Fibroblast of skin of back (primary cell): Measurements from ENCODE around the gene APH1B.
"Not testable (repeated sequence)": the region's sequence is repeated elsewhere in the genome, so short reads cannot be mapped to it uniquely, and the experiment has no call there.

ENCODE experiments used
- DNase-seq: peaks from one replicate; pipeline ENCODE4 v3.0.0-alpha.2; 2013

Gene APH1B

DNA sequence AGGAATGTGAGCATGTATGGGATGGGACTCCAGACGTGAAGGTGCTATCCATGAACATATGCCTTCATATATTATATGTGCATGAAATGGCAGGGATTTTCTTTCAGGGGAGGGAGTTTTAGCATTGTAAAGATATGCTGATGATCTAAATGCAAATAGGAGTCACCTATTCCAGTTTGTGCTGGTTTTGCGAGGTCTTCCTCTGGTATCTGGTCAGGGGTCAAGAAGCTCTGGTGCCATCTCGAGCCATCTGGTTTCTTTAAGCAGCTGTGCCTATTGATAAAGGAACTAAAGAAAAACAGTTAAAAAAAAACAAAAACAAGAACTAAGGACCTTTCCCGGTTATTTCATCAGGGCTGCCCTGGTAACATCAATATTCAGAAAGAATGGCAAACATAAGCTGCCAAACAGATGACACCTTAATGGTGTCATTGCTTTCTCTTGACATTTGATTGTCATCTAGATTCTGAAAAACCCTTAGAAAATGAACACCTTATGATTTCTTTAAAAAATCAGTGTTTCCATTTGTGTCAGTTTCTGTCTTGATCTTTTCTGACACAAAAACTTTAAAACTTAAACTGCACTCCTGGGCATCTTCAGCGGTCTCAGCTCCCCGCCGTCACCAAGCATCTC is 22.7 kb downstream of the APH1B start:
- DNase-seq, result no peak

DNA sequence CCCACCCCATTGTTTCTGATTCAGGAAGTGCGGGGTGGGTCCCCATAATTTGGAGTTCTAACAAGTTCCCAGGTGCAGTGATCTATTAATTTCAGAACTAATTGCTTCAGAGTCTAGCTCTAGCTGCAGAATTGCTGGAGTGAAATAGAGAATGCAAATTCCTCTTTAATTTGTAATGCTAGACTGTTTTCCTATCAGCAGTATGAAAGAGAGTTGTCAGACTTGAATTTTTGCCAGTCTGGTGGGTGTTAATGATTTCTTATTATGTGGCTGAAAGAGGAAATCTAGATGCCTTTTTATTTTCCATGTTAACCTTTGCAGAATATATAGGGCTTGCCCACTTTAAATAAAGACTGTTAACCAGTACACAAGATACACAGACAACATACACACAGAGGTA is 23.7 kb downstream of the APH1B start:
- no peak for DNase-seq

DNA sequence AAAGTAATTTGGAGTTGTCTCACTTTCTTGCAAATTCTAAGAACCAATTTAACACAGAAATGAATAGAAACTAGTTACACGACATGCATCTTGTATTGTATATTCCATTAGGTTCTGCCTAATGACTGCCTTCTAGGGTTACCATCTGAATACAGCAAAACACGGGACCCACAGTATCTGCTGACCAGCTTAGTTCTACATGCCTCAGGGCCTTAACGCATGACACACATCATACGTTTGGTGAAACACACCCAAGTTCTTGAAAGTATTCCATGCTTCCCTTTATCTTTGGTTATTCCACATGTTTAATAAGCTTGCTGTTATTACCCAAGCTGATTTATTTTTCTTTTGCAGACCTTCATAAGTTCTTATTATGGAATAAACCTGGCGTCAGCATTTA is 27.9 kb downstream of the APH1B start:
- no peak for DNase-seq

DNA sequence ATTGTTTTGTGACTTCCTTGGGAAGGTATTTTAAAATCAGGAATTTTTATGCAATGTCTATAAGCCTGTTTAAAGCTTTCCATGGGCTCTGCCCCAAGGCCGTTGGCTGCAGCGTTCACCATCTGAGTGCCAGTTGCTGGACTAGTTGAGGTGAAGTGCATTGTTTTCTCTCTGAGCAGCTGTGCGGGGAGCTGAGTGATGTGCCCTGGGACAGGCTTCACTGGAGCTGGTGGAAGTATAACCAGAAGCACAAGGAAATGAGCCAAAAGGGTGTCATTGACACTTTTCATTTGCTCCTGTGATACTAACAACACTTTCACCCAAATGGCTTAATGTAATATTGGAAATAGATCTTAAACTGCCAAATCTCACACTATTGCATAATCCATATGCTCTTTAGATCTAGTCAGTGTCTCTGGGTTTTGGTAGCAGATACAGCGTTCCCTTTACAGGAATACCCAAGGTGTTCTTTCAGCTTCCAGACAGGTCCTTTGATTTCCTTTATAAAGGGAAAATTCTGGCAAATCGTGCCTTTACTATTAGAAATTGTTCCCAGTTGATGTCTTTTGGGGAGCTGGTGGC is 29.2 kb downstream of the APH1B start:
- no peak for DNase-seq

DNA sequence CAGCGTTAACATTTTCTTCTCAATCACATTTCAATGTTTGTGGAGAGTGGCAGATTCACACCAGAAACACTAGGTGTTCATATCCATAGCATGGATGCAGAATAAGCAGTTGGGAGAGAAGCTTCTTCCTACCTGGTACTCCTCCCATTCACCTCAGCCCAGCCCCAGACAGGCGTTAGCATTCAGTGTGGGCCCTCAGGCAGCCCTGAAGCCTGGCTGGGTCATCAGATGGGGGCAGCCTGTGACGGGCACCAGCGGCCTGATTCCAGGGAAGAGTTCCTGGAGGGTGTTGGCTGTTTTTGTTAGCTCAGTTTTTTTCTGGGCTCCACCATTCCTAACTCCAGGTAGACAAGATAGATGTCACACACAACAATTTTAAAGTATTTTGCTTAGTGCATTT is 31.1 kb downstream of the APH1B start:
- DNase-seq, result no peak

DNA sequence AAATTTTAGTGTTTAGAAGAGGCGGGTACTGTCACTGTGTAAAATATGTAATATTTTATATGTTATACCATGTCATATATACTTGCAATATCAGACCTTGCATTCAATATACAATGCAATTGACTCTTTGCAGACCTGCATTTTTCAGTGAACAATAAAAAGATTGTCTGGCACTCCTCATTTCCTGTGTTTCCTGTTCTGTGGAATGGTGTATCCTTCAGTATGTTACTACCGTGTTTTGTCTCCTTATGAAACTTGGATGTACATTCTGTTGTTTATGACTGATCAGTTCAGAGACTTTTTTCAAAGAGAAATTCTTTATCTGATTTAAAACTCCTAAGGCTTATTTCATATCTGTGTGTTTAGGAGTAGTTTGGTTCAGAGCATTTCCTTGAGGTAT is 31.5 kb downstream of the APH1B start:
- DNase-seq, result no peak

DNA sequence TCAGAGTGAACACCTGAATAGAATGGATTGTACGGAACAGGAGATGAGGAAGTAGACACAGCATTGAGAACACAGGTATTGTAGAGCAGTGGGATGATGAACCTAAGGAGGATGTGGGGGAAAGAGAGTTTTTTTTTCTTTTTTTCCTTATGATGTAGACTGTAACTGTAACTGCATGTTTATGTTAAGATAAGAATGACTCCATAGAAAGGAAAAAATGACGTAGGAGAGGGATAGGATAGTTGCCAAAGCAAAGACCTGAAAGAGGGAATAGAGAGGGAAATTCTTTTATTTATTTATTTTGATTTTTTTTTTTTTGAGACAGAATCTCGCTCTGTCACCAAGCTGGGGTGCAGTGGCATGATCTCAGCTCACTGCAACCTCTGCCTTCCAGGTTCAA is 33.2 kb downstream of the APH1B start:
- DNase-seq, result no peak

DNA sequence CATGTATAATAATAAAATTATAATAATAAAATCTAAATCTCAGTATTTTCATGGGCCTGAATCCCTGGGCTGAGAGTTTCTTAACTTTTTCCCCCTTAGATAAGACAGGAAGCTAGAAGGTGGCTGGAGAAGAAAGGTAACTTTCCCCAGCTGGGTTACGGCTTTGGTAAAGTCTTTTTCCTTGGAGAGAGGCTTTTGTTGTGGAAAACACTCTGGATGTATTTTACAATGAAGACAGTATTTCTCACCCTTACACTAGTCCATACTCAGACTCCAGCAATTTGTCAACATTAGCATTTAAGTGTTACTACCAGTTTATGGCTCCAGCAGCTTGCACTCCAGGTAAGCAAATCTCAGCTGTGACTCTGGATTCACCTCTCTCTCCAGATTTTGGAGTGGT is 34.9 kb downstream of the APH1B start:
- DNase-seq, result no peak

DNA sequence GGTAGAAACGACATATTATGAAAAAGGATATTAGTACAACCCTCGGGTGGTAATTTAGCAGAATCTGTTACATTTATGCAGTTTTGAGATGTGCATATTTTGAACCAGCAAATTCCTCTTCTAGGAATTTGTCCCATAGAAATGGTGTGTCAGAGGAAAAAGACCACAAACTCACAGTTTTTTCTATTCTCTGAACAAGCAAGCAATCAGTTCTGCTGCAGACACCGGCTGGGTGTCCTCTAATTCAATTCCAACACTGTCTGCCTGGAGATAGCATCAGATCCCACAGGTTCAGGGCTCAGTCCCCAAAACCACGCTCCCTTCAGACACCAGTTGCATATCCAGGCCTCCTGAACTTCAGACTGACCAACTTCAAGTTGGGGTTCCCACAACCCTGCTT is 36.4 kb downstream of the APH1B start:
- no peak for DNase-seq

DNA sequence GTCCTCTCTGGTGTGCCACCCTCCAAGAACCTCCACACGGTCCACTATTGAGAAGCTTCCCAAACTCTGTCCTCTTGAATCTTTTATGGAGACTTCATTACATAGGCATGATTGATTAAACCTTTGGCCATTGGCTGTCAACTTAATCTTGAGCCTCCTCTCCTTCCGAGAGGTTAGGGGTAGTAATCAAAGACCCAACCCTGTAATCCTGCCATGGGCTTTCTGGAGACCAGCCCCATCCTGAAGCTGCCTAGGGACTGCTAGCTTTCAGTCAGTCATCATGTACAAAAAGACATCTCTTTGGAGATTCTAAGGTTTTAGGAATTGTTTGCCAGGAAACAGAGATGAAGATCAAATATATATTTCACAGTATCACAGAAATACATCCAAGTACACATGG is 37.0 kb downstream of the APH1B start:
- DNase-seq, result no peak

DNA sequence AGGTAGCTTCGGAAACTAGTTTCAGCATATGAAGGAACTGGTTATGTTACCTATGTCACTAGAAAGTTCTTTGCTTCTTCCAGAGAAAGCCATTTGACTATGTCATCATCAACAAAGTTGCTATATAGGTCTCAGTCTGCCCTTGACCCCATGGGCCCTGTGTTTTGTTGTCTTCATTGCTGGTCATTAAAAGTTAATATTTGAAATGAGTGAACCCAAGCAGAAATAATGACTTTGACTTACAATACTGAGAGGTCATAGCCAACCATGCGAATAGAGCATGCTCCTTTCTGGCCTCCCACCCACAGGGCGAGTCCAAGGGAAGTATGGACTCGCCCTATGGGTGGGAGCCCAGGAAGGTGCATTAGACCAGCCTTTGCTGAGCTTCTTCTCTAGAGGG is 40.9 kb downstream of the APH1B start:
- DNase-seq, result no peak

DNA sequence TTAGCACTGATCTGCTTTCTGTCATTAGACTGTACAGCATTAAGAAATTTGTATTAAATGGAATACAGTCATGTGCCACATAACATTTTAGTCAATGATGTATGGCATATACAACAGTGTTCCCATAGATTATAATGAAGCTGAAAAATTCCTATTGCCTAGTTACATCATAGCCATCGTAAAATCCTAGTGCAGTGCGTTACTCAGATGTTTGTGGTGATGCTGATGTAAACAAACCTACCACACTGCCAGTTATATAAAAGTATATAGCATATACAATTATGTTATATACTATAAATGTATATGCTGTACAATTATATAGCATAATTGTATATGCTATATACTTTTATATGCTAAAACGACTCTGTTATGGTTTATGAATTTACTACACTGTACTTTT is 41.7 kb downstream of the APH1B start:
- DNase-seq, result no peak

DNA sequence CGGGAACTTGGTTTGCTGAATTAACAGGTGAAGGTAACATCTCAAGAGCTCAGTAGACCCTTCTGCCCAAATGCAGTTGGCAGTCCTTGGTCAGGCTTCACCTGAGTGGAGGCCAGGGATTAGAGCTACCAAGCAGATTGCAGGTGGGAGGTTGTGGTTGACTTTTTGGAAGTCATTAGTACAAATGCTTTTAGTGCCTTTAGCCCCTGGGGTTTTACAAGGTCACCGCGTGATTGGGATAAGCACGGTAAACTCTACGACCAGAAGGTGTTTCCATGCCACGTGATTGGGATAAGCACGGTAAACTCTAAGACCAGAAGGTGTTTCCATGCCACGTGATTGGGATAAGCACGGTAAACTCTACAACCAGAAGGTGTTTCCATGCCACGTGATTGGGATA is 43.0 kb downstream of the APH1B start:
- DNase-seq, result not testable (repeated sequence)

DNA sequence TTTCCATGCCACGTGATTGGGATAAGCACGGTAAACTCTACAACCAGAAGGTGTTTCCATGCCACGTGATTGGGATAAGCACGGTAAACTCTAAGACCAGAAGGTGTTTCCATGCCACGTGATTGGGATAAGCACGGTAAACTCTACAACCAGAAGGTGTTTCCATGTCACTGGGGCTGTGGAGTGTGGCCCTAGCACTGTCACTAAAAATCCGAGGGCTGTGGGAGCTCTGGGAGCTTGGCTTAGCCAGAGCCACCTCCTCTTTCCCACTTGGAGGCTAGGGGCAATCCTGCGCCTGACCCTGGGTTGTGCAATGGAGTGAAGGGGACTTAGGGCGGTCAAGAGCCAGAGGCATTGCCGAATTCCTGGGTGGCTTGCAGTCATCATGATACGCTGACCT is 43.6 kb downstream of the APH1B start:
- not testable (repeated sequence) for DNase-seq

DNA sequence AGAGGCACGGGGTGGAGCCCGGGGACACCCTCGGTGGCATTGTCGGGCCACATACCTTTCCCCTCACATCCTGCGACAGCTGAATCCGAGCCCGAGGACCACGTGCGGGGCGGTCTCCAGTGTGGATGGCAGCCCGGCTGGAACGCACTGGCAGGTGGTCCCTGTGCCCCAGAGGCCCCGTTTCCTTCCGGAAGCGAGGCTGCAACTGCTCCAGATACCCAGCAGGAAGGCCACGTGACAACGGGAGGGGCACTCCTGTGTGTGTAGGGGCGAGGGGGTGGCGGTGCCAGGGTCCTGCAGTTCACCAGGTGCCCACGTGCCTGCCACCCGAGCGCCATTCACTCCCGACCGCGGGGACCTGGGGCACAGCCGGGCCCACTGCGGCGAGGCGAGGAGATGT is 44.1 kb downstream of the APH1B start:
- DNase-seq, result no peak

DNA sequence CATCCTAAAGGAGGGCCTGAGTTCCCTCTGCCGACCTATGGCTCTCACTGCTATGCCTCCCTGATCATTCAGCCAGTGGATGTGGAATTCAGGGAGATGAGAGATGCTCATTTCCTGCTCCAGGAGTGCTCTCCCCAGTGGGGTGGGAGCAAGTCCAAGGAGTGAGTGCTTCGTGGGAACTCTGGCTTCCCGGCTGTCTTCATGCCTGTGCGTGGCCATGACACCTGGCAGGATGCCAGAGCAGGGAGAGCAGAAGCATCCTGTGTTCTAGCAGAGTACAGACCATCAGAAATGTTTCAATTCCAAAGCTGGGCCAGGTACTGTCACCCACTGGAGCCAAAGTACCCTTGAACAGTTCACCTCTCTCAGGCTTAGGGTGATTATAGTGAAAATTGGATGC is 45.1 kb downstream of the APH1B start:
- peak; percentile 68 for DNase-seq

DNA sequence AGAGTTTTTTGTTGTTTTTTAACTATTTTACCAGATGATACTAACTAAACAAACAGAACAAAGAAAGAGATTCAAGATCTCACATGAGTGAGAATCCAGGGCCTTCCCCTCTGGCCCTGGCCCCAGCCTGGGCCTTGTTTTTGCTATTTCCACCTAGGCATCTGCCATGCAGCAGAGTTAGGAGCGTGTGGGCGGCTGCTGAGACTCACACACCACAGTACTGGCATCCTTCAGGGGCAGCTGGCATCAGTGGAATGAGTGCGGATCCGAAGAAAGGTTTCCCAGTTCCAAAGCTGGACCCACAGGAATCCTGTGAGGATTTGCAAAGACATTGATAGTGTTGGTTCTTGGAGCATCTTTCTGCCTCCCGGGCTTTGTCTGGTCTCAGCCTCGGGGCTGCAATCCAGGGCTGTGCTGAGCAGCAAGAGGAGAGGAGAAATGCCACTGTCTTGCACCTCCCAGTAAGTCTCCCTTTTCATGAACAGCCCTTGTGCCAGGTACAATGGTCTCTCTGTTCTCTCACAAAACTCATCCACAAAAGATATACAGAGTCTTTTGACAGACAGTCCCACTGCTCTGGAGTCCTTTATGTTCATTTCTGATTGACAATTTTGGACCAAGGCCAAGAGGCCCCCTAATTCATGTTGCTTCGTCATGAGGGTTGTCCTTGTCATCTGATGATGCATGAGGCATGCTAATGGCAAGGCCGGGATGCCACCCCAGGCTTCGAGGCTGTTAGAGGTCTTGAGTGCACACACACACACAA is 46.6 kb downstream of the APH1B start:
- no peak for DNase-seq

DNA sequence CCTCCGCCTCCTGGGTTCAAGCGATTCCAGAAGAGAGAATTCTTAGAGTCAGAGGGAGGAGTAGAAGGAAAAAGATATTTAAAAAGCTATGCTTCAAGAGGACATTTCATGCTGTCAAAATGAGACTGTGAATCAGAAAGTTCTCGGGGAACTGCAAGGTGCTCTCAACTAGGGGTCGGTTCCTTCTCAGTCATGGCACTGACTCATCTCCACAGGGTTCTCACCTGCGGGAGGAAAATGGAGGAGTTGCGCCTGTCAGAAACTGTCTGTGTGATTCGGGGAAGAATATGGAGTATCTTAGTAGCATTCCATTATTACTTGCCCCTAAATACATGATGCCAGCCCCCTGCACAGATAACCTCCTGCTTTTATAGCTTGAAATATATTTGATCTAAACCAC is 47.4 kb downstream of the APH1B start:
- DNase-seq, result no peak

DNA sequence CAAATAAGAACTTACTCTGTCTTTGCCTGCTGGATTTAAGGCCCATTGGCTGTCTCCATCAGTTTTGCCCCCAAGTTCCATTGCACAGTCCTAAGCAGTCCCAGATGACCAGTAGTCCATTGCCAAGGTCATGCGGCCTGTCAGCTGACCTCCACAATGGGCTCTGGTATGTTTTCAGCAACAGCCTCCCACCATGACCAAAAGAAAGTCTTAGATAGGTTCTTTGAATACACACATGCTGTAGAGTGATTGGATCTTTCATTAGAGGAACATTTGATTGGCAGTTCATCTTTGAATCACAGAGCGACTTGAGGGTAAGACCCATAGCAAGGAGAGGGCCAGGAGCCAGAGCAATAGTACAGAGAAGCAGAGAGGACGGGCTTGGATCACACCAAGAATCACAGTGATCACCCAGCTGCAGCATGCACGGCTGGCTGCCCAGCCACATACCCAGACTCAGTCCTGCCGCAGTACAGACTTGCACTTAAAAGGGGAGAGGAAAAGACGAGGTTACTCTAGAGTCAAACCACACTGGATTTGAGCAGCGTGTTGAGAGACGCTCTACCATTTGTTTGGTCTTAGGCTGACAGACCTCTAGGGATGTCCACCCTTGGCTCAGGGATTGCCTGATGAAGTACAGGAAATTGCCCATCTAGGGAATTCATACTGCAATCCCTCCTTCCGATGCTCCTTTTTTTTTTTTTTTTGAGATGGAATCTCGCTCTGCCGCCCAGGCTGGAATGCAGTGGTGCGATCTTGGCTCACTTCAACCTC is 50.4 kb downstream of the APH1B start:
- no peak for DNase-seq

DNA sequence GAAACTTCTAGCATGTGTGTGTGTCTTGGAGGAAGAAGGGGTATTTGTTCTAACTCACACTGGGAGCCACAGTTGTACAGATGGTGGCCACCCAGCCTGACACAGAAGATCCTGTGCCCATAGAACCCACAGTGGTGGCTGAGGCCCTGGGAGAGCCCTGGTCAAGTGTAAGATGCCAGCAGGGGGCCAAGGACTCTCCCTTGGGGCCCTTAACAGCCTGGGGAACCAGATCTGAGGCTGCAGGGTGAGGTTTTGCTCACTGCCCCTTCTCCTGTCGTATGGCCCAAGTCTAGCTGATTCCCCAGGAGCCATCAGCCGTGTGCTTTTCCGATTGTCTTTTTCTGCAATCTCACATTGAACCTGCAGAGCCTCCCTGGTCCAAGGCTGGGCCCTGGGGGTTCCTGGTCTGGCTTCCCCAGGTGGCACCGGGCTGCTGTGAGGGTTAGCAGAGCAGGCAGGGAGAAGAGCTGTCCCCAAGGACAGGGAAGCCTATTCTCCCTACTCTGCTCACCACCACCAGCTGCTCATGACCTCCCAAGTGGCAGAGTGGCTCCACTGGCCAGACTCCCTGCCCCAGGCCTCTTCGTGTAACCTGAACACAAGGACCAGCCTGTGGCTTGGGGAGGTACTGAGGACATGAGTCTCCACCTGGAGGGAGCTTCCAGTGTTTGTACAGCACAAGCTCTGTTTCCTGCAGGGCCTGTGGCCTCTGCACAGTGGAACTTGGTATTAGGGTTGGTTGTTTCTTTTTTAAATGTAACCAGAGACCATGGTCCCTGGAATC is 52.4 kb downstream of the APH1B start:
- no peak for DNase-seq

DNA sequence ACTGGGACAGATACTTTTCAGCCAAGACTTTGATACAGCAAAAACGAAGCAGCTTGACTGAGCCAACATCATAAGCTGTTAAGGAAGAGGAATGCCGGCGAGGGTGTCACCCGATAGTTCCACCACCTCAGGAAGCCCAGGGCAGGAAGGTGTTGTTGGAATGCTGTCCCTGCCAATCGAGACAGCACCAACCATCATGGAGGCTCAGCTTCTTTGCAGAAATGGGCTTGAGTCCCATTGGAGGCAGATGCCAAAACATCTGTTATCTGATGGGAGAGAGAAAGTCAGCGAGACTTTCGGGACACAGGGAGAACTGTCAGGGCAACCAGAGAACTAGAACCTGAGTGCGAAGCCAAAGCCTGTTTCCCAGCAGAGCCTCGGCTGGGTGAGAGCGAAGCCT is 53.5 kb downstream of the APH1B start:
- DNase-seq, result no peak

DNA sequence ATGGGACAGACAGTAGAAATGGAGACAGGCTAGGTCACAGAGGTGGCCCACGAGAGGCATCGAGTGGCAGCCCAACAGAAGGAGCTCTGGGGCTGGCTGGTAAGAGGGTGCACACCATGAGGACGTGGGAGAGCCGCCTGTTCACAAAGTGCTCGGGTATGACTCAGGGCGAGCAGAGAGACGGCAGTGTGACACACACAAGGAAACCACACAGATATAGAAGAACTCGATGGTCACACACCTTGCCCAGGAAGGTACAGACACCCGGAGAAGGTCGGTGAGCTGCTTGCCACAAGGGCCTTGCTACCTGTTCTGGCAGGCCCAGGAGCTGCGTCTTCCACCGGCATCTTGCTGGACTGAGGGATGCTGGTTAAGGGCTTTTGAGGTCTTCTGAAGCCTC is 54.1 kb downstream of the APH1B start:
- DNase-seq, result no peak
